NOMO-1 (cell line): ENCODE results near the gene BCL11B.

Experiments used
- DNase-seq, 2 experiments: peaks; one replicate each; lab custom pipeline; 2025; ENCODE audit not compliant: unreplicated experiment in 2 of 2; lab: John Stamatoyannopoulos, UW

Gene BCL11B

GRCh38 chr14:99271951-99272631 is at the start of gene BCL11B:
TSS of gene BCL11B (minus strand) at chr14:99272197. CDS start at chr14:99271218, 979 bp downstream.
- DNase-seq, result peak; percentile 71 to 83

GRCh38 chr14:99321236-99321925 is 49.4 kb upstream of the BCL11B start:
- no peak for DNase-seq

- no peak for DNase-seq
Observed at GRCh38 chr14:99320621-99321235, 48.7 kb upstream of the BCL11B start.

- peak; percentile 15 to 37 for DNase-seq
Observed at GRCh38 chr14:99320105-99320572, 48.1 kb upstream of the BCL11B start.

- DNase-seq, result no peak
Observed at GRCh38 chr14:99318959-99319295, 46.9 kb upstream of the BCL11B start.

- no peak for DNase-seq
Observed at GRCh38 chr14:99318091-99318958, 46.3 kb upstream of the BCL11B start.

GRCh38 chr14:99317231-99318090 is 45.5 kb upstream of the BCL11B start:
- DNase-seq, result no peak

- DNase-seq, result no peak
Observed at GRCh38 chr14:99316281-99317163, 44.5 kb upstream of the BCL11B start.

- DNase-seq, result peak; percentile 4 to 22
Observed at GRCh38 chr14:99315197-99315596, 43.2 kb upstream of the BCL11B start.

- no peak for DNase-seq
Observed at GRCh38 chr14:99314623-99315022, 42.6 kb upstream of the BCL11B start.

GRCh38 chr14:99313234-99313633 is 41.2 kb upstream of the BCL11B start:
- no peak for DNase-seq

- no peak for DNase-seq
Observed at GRCh38 chr14:99312106-99312505, 40.1 kb upstream of the BCL11B start.

- no peak for DNase-seq
Observed at GRCh38 chr14:99309220-99309766, 37.3 kb upstream of the BCL11B start.

- DNase-seq, result no peak
Observed at GRCh38 chr14:99304208-99304607, 32.2 kb upstream of the BCL11B start.

- no peak for DNase-seq
Observed at GRCh38 chr14:99300190-99300589, 28.2 kb upstream of the BCL11B start.

- DNase-seq, result no peak
Observed at GRCh38 chr14:99296517-99296916, 24.5 kb upstream of the BCL11B start.

GRCh38 chr14:99289394-99290189 is 17.6 kb upstream of the BCL11B start:
- DNase-seq, result no peak

- DNase-seq, result no peak
Observed at GRCh38 chr14:99288948-99289347, 17.0 kb upstream of the BCL11B start.
